ENCODE results near the gene GDF2.

Gene GDF2

DNA sequence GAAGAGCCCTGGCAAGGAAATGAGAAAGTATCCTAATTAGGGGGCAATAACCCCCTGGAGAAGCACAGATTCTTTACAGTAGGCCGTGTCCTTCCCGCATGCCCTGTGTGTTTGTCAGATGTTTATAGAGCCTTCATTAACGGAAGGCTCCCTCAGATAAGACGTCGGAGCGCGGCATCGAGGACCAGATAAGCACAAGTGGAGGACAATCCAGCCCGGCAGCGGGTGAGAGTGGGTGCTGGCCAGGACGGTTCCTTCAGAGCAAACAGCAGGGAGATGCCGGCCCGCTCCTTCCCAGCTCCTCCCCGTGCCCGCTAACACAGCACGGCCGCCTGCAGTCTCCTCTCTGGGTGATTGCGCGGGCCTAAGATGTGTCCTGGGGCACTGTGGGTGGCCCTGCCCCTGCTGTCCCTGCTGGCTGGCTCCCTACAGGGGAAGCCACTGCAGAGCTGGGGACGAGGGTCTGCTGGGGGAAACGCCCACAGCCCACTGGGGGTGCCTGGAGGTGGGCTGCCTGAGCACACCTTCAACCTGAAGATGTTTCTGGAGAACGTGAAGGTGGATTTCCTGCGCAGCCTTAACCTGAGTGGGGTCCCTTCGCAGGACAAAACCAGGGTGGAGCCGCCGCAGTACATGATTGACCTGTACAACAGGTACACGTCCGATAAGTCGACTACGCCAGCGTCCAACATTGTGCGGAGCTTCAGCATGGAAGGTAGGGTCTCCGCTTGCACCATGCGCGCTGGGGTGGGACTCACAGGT is at the start of gene GDF2:
GDF2 (plus strand) TSS at position 155 of the 762 bp plus-strand sequence; CDS start at position 370, 215 bp downstream.
- peak; percentile 68 for DNase-seq

DNA sequence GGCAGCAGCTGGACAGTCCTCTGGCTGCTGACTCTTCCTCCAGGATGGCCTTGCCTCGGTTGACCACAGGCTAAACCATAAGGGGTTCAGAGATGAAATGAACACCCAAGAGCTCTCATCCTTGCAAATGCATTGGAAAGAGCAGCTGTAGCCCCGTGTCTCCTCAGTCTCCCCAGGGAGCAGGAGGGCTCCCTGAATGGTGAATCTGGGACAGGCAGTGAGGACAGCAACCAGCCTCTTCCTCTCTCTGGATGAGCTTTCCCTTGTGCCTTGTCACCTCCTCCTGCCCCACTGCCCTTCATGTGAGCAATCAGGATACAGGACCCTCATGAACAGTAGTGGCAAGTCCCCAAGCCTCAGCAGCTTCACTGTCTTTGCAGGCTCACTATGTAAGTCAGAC is 46.2 kb upstream of the GDF2 start:
- DNase-seq = no peak

- DNase-seq = no peak
These were observed 45.5 kb upstream of the GDF2 start for GRCh38 chr10:47276576-47277351.

GRCh38 chr10:47277352-47278151 is 44.7 kb upstream of the GDF2 start:
- DNase-seq = no peak

DNA sequence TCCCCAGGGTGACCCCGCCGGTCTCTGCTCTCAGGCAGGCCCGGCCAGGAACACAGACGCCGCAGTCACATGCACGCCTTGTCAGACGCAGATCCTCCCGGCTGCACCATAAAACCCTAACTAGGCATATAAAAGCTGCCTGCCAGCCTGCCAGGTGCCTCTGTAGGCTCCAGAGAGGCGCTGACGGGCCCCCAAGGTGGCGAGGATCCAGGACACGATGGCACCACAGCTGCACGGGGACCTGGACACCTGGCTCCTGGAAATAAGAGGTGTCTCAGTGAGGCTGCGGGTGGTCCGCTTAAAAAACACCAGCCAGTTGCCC is 44.1 kb upstream of the GDF2 start:
- DNase-seq = no peak

- DNase-seq = no peak
These were observed 43.5 kb upstream of the GDF2 start for GRCh38 chr10:47278720-47279119.

DNA sequence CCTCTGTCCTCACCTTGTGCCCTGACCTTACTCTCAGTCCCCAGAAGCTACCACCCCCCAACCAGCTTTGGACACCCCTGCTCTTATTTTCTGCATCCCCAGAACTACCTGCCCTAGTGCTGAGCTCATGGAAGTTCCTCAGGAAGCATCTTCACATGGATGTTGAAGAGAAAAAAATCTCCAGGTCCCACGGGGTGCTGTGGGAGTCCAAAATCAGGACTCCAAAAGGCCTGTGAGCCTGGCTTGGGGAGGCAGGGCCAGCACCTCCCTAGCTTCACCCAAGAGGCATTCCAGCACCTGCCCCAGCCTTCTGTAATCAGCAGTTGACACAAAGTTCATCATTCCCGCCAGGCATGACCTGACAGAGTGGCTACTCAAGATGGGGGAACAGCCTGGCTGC is 43.0 kb upstream of the GDF2 start:
- DNase-seq = no peak

DNA sequence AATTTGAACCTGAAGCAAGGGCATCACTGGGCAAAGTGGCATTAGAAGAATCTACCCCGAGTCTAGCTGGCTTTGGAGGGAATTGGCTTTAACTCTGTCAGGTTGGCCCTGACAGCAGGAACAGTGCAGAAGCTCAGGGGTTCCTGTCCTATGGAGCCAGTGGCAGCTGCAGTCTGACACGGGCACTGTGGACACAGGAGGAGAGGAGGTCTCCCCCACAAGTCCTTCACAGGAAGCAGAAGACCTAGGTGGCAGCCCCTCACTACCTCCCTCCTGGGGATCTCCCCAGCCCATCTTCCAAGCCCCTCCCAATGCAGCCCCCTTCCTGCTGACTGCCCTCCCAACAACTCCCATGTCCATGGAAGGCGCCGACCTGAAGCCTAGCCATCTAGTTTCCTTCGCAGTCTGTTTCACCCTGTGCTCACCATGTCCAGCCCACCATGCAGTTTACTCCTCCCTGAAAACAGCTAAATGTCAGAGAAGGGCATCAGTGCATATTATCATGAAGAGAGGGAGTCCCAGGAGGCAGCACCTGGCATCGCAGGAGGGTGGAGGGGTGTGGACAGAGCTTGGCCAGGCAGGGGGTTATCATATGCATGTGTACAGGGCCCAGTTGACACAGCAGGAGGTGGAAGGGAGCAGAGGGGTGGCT is 40.1 kb upstream of the GDF2 start:
- DNase-seq = no peak

GRCh38 chr10:47282657-47283018 is 39.6 kb upstream of the GDF2 start:
- no peak for DNase-seq

DNA sequence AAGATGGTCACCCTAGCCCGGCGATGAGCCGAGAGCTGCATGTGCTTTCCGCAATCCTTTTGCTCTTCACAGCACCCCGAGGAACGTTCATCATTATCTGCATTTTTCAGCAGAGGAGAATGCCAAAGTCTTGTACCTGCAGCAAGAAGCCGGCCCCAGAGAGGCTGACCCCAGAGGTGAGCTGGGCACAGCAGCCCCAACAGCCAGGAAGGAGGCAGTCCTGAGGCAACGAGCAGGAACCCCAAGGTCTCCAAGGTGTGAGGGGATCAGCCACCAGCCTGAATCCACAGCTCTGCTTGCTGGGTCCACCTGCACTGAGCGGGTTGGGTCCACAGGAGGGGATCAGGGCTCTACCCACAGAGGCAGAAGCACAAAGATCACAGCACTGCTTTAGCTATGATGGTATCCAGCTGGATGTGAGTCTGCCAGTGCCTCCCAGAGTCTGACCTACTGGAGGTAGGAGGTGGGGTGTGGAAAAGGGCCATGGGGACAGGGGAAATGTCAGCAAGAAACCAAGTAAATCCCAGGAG is 39.1 kb upstream of the GDF2 start:
- DNase-seq = no peak

DNA sequence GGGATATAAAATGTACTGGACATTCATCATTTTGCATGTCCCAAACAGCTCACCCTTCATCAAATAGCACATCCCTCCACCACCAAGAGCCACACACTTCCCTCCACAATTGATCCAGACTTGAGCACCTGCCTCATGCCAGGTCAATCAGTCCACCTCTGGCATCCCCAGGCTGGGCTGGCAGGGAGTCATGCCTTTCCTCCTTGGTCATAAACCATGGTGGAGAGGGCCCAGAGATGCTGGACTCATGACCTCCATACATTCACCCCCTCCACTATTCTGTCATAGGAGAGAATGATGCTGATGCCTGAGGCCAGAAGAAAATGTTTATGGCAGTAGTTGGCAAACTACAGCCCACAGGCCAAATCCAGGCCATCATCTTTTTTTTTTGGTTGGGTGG is 38.4 kb upstream of the GDF2 start:
- no peak for DNase-seq

GRCh38 chr10:47285381-47286115 is 36.7 kb upstream of the GDF2 start:
- DNase-seq = no peak

GRCh38 chr10:47286116-47286505 is 36.1 kb upstream of the GDF2 start:
- no peak for DNase-seq

GRCh38 chr10:47286591-47287315 is 35.5 kb upstream of the GDF2 start:
- no peak for DNase-seq

DNA sequence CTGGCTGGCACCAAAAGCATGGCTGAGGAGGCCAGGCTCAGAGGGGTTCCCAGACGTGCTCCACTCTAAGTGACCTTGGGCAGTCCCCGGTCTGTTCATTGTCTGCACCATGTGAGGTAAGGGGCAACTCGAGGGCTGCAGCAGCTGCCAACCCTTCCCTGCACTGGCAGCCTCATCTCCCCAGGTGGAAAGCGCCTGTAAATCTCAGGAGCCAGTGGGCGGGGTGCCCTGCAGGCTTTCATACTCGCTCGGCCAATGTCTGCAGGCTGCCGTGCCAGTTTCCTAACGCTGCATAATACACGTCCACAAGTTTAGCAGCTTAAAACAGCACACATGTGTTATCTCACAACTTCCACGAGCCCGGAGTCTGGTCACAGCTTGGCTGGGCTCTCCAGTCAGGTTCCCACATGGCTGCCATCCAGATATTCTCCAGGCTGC is 34.9 kb upstream of the GDF2 start:
- DNase-seq = no peak

DNA sequence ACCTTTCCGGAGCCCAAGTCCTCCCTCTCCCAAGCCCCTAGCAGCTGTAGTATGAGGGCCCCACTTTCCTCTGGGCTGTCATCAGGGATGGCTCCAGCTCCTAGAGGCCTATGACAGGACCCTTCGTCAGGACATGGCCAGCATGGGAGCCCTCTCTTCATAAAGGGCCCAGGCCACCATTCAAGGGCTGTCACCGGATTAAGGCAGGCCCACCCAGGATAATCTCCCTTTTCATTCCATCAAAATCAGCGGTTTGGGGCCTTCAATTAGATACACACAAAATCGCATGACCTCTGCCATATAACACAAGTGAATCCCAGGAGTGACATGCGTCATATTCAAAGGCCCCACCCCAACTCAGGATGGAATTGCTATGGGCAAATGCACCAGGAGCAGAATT is 34.4 kb upstream of the GDF2 start:
- no peak for DNase-seq

DNA sequence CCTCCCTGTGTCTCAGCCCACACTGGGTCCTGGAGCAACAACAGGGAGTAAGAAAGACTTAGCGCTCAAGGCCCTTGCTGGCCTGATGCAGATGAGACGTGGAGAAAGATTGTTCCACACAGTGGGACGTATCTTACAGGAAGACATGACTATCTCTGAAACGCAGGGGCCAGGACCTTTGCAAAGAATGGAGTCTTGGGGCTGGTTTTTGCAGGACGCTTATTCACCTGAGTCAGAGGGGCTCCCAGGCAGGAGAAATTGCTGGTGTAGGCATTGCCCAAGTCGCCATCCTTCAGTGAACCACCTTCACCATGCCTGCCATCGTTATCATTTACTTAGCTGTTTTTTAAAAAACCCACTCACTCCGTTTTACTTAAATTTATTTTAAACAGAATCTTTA is 34.0 kb upstream of the GDF2 start:
- no peak for DNase-seq

- DNase-seq = no peak
These were observed 33.2 kb upstream of the GDF2 start for GRCh38 chr10:47288916-47289495.

GRCh38 chr10:47289921-47290320 is 32.3 kb upstream of the GDF2 start:
- DNase-seq = no peak

DNA sequence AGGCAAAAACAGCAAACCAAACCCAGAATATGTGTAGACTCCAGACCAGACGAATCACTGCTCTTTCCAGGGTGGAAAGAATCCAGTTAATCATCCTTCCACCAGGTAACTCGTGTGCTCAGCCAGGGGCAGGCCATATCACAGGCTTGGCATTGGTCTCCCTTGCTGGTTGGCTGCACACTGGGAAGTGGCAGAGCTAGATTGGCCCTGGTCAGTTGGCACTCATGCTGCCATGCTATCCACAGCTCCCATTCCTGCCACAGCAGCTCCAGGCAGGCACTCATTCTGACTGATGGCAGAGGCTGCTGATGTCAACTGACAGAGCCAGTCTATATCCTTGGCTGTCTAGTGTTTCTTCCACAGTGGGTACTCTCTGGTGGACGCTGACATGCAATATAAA is 31.9 kb upstream of the GDF2 start:
- no peak for DNase-seq

DNA sequence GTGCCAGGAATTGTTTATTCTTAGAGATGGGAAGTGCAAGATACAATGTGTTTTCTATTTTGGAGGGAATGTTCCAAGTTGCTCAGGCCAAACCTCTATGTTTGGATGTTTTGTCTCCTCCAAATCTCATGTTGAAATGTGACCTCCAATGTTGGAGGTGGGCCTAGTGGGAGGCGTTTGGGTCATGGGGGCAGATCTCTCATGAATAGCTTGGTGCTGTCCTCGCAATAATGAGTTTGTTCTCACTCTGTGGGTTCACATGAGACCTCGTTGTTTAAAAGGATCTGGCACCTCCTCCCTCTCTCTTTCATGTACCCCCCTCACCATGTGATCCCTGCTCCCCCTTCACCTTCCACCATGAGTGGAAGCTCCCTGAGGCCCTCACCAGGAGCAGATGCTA is 30.6 kb upstream of the GDF2 start:
- no peak for DNase-seq

Measured in hematopoietic multipotent progenitor cell treated with erythropoietin and hydrocortisone succinate and interleukin-3 and kit ligand, for 8 days (in vitro differentiated cells).